AG09309 (cell line): ENCODE data around the gene LIPM.

Experiments
- DNase-seq: peaks from one replicate; pipeline ENCODE4 v3.0.0-alpha.2; 2010; ENCODE audit warnings: low read depth
- H3K4me3 ChIP-seq: 2 replicates; pipeline ENCODE4 v1.5.1; 2011; ENCODE audit warnings: mild to moderate bottlenecking, low read depth, low read length, moderate library complexity; ENCODE audit not compliant: control insufficient read depth
- CTCF ChIP-seq: IDR thresholded peaks from 2 replicates; pipeline ENCODE4 v1.5.1; 2011; ENCODE audit warnings: mild to moderate bottlenecking, low read depth, low read length, inconsistent platforms; ENCODE audit not compliant: insufficient read depth, control insufficient read depth; ENCODE audit errors: missing control alignments

Gene LIPM

GRCh38 chr10:88794731-88795130, 7.8 kb upstream of the LIPM start:
- H3K4me3 ChIP-seq: no peak overlapping the region
- no peak for DNase-seq
- TF ChIP-seq CTCF: no peak

DNA sequence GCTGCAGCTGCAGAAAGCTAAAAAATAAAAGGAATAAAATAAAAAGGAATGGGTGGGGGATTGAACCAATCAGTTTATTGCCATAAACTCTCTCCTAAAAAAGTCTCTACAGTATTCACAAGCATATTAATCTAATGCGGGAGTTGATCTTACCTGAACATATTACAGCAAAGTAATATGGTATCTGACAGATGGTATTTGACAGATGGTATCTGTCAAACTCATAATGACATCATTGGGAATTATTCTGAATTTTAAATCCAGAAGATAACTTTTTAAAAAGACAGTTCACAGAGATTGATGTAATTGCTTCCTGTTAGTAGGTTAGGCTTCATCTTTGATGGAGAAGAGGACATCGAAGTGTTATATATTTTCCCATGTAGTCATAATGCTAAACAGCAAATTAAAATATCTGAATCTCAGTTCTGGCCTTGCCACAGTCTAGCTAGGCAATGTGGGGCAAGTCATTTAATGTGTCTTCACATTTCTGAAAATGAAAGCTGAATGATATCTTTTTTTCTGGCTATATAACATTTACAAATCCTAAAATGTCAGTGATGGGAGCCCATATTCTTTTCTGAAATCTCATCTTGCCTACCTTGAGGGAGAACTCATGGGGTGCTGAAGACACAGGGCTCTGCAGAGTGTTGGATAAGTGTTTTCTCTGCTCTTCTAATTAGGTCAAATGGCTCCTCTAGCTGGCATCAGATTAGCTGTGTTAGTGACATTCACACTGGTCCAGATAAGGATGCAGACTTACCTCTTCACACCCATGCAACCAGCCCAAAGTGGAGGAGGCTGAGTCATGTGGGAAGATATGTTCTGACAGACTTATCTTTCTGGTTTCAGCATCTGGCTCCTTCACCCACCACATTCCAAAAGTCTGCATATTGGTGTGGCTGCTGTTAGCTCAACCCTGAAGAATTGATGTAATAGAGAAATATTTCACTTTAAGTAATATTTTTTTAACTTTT, 2.1 kb upstream of the LIPM start:
- DNase-seq: peak; percentile 33
- no peak for TF ChIP-seq CTCF
- no peak overlapping the region for H3K4me3 ChIP-seq

DNA sequence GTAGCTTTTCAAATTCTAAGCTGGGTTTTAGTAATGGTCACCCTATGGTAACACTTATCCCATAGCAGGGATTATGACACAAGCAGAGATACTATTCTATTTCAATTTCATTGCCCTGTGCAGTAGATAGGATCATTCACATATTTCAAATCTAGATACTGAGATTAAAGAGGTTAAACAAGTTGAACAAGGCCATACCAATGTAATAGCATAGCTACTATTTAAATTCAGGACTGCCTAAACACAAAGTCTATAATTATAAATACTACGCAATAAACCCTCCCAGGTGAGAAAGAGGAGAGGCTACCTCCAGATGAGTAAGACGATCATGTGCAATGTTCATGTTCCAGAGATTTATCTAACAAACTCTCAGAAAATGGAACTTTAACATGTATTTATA, 1.1 kb downstream of the LIPM start:
- no peak for DNase-seq
- no peak for TF ChIP-seq CTCF
- H3K4me3 ChIP-seq: no peak overlapping the region

GRCh38 chr10:88804083-88804812, 1.7 kb downstream of the LIPM start:
- TF ChIP-seq CTCF: no peak
- no peak overlapping the region for H3K4me3 ChIP-seq
- DNase-seq: no peak

DNA sequence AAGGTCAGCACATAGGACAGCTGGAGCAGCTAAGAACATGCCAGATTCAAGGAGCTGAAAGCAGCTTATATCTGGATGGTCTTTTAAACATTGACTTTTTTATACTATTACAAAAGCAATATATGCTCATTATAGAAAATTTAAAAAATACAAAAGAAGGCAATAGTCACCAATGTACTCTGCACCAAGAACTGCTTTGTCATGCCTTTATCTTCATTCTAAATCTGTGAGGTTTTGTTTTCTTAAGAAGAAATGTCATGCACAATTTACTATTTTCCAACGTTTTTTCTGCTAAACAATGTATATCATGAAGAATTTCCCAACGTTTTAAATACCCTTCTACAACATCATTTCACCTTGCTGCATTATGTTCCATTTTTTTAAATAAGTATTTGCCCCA, 2.8 kb downstream of the LIPM start:
- TF ChIP-seq CTCF: no peak
- DNase-seq: no peak

DNA sequence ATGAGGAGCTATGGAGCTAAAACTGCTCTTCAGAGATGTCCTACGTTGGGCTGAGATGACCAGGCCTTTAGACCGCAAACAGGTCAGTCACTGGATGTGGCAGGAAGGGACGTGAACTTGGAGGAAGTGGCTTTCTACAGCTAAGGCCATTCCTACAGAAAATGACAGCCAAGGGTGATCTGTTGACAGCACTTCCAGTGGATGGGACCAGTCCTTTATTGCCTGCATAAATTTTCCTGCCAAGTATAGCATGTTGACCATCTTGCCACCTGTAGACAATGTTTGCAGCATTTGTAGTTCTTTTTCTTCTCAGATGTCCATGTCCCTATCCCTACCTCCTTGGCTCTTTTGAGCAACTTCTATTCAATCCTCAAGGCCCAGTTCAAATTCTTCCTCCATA, 3.4 kb downstream of the LIPM start:
- no peak overlapping the region for H3K4me3 ChIP-seq
- no peak for DNase-seq
- no peak for TF ChIP-seq CTCF

More for the DNA sequence above, 2.8 kb downstream of the LIPM start:
- no peak overlapping the region for H3K4me3 ChIP-seq
